HepG2 (cell line): Measurements from ENCODE around the gene NDE1. TPM values are rescaled to one million over a fixed set of nuclear protein-coding genes. Genes with fewer than 3 reads are reported as not detected.

Experiments
- CENPX ChIP-seq: sonication (generic); formaldehyde crosslinking; IDR thresholded peaks from 2 replicates; pipeline ENCODE4 v1.9.0; 2021; ENCODE audit warnings: mild to moderate bottlenecking, missing genetic modification reagents, moderate library complexity
- CREB1 ChIP-seq, 2 experiments: fragments of 450-650 bp in 1 of 2; IDR thresholded peaks; 2 replicates each; pipeline ENCODE4 v1.6.1; 2016 to 2017; ENCODE audit warnings: control low read depth in 1 of 2, mild to moderate bottlenecking in 1 of 2, missing compliant biosample characterization in 1 of 2, missing genetic modification characterization in 1 of 2
- EED ChIP-seq: sonication (generic); formaldehyde crosslinking; IDR thresholded peaks from 2 replicates; pipeline ENCODE4 v1.5.0; 2020; ENCODE audit warnings: mild to moderate bottlenecking, missing genetic modification reagents
- GATA4 ChIP-seq: sonication (generic); IDR thresholded peaks from 2 replicates; pipeline ENCODE4 v1.6.1; 2016; ENCODE audit warnings: antibody characterized with exemption, low read depth, borderline replicate concordance
- IRF2 ChIP-seq: IDR thresholded peaks from 2 replicates; pipeline ENCODE4 v1.6.1; 2018; ENCODE audit warnings: missing genetic modification reagents, missing compliant biosample characterization
- MAF1 ChIP-seq: sonication (generic); formaldehyde crosslinking; IDR thresholded peaks from 2 replicates; pipeline ENCODE4 v1.5.0; 2020; ENCODE audit warnings: missing genetic modification reagents, borderline replicate concordance
- MTA3 ChIP-seq: sonication (generic); formaldehyde crosslinking; IDR thresholded peaks from 2 replicates; pipeline ENCODE4 v1.4.0; 2020; ENCODE audit warnings: missing genetic modification reagents
- NFKB2 ChIP-seq: sonication (generic); formaldehyde crosslinking; IDR thresholded peaks from 2 replicates; pipeline ENCODE4 v1.4.0; 2020; ENCODE audit warnings: missing genetic modification reagents, borderline replicate concordance
- PAWR ChIP-seq: sonication (generic); formaldehyde crosslinking; IDR thresholded peaks from 2 replicates; pipeline ENCODE4 v1.4.0; 2020; ENCODE audit warnings: missing genetic modification reagents, mild to moderate bottlenecking, borderline replicate concordance
- PHB2 ChIP-seq: fragments of 450-650 bp; IDR thresholded peaks from 2 replicates; pipeline ENCODE4 v1.6.1; 2018; ENCODE audit not compliant: partially characterized antibody
- SALL2 ChIP-seq: sonication (generic); formaldehyde crosslinking; IDR thresholded peaks from 2 replicates; pipeline ENCODE4 v1.8.1; 2023; ENCODE audit warnings: mild to moderate bottlenecking, missing genetic modification reagents, inconsistent platforms
- SMAD9 ChIP-seq: sonication (generic); formaldehyde crosslinking; IDR thresholded peaks from 2 replicates; pipeline ENCODE4 v1.5.1; 2020; ENCODE audit warnings: mild to moderate bottlenecking, missing genetic modification reagents
- SP5 ChIP-seq: IDR thresholded peaks from 2 replicates; pipeline ENCODE4 v1.6.1; 2016; ENCODE audit warnings: low read depth, borderline replicate concordance
- TBX3 ChIP-seq: fragments of 450-650 bp; IDR thresholded peaks from 2 replicates; pipeline ENCODE4 v1.6.1; 2017; ENCODE audit warnings: antibody characterized with exemption, mild to moderate bottlenecking, inconsistent platforms, borderline replicate concordance
- TCF12 ChIP-seq, 2 experiments: fragments of 450-650 bp in 1 of 2; sonication (generic) in 1 of 2; formaldehyde crosslinking in 1 of 2; IDR thresholded peaks; 2 replicates each; pipeline versions ENCODE4 v1.6.1 to v1.8.0; 2017 to 2022; ENCODE audit warnings: antibody characterized with exemption in 1 of 2, mild to moderate bottlenecking in 1 of 2, missing genetic modification reagents in 1 of 2, moderate library complexity in 1 of 2
- ZBTB1 ChIP-seq: sonication (generic); formaldehyde crosslinking; IDR thresholded peaks from 2 replicates; pipeline ENCODE4 v1.4.0; 2020; ENCODE audit warnings: missing genetic modification reagents, borderline replicate concordance
- ZNF546 ChIP-seq: sonication (generic); formaldehyde crosslinking; conservative IDR thresholded peaks from 2 replicates; pipeline ENCODE4 v1.8.1; 2023; ENCODE audit warnings: mild to moderate bottlenecking, missing genetic modification reagents
- ZNF563 ChIP-seq: sonication (generic); formaldehyde crosslinking; IDR thresholded peaks from 2 replicates; pipeline ENCODE4 v1.8.0; 2022; ENCODE audit warnings: mild to moderate bottlenecking, moderate library complexity, missing genetic modification reagents
- ZNF574 ChIP-seq: sonication (generic); formaldehyde crosslinking; IDR thresholded peaks from 2 replicates; pipeline ENCODE4 v1.4.0; 2020; ENCODE audit warnings: missing genetic modification reagents
- ZNF660 ChIP-seq: sonication (generic); formaldehyde crosslinking; IDR thresholded peaks from 2 replicates; pipeline ENCODE4 v1.5.1; 2020; ENCODE audit warnings: mild to moderate bottlenecking, low read depth, missing genetic modification reagents, borderline replicate concordance
- ZNF816 ChIP-seq: sonication (generic); formaldehyde crosslinking; IDR thresholded peaks from 2 replicates; pipeline ENCODE4 v1.8.0; 2022; ENCODE audit warnings: missing genetic modification reagents, mild to moderate bottlenecking, borderline replicate concordance
- polyA plus RNA-seq, 8 experiments: library from polyadenylated mRNA; depleted of rRNA in 3 of 8; stranded (reverse) in 7 of 8; unstranded in 1 of 8; fragments of >200 nt; fragmentation: Illumina TruSeq in 4 of 8; extraction: Trizol in 4 of 8; gene quantifications; 2 replicates each; pipeline versions ENCODE4 v1.2.1 to v1.2.3, GENCODE V29; 2011 to 2016; ENCODE audit warnings: low read depth in 4 of 8, missing spikeins in 1 of 8, mixed read lengths in 1 of 8; ENCODE audit not compliant: insufficient read depth in 1 of 8
- total RNA-seq, 5 experiments: library from RNA; depleted of rRNA; stranded (reverse); fragments of >200 nt; fragmentation: Illumina TruSeq; extraction: Trizol; gene quantifications; 2 replicates each; pipeline ENCODE4 v1.2.3, GENCODE V29; 2016; ENCODE audit warnings: low read depth in 1 of 5
- TF ChIP-seq, protein P1 (sequence below): sonication (generic); formaldehyde crosslinking; IDR thresholded peaks from 2 replicates; pipeline ENCODE4 v1.4.0; 2020; ENCODE audit warnings: missing genetic modification reagents, borderline replicate concordance

NDE1 gene
- total and polyA plus RNA-seq, 2 of the 13 experiments (the other 11 are each of a cell fraction or from before 2014, with no cell fraction given) = 40.9 to 72.5 TPM

DNA sequence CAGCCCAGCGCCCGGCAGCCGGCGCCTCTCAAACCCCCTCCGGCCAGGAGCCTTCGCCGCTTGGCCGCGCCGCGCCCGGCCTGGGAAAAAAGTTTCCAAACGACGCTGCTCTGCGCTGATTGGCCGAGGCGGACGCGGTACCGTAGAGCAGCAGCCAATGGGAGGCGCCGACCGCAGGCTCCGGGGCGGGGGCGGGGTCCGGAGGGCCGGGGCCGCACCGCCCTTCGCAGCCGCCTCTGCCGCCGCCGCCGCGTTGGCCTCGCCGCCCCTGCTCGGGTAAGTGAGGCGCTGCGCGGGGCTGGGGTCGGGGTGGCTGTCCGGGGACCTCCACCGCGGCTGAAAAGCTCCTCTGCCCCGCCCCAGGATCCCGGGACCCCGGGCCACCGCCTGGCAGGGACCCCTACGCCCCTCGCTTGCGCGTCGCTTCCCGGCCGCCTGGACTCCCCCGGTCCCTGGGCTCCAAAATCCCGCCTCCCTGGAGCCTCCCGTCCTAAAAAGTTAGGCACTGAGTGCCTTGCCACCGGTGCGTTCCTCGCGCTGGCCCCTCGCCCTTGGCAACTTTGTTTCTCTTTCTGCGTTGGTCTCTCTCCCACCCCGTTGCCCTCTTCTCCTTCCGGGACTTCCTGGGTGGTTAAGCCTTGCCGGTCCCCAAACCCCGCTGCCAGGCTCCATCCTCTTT lies at the start of gene NDE1 (continued):
- TF ChIP-seq ZNF574 (CRISPR knock-in tag) = peak; percentile 73
- no peak for TF ChIP-seq MTA3 (CRISPR knock-in tag)
- TF ChIP-seq NFKB2 (CRISPR knock-in tag) = peak; percentile 96; the same call in 1 of the 2 replicates
- no peak for TF ChIP-seq CENPX
- TF ChIP-seq MAF1 (CRISPR knock-in tag) = no peak; the same call in 1 of the 2 replicates
- 0 out of 2 replicates have a peak, but pooled peaks have one; percentile 50 for TF ChIP-seq EED (CRISPR knock-in tag)
- TF ChIP-seq TBX3 = no peak
- peak; percentile 61; the same call in 1 of the 2 replicates for TF ChIP-seq IRF2 (CRISPR knock-in tag)
- TF ChIP-seq ZNF563 (CRISPR knock-in tag) = peak; percentile 88; the same call in 1 of the 2 replicates
- TF ChIP-seq GATA4 = no peak
- no peak for TF ChIP-seq ZBTB1 (CRISPR knock-in tag)
- TF ChIP-seq ZNF546 (CRISPR knock-in tag) = peak; percentile 79; the same call in 1 of the 2 replicates
- no peak for TF ChIP-seq ZNF660 (CRISPR knock-in tag)
- peak; percentile 69; the same call in 1 of the 2 replicates for TF ChIP-seq SALL2 (CRISPR knock-in tag)
- no peak for TF ChIP-seq PHB2
- peak; percentile 36; the same call in 1 of the 2 replicates for TF ChIP-seq SP5
- TF ChIP-seq CREB1 (IDR thresholded peaks at IDR 0.05) = peak; percentile 17; the same call in 1 of the 2 replicates
- TF ChIP-seq CREB1 (CRISPR knock-in tag; IDR thresholded peaks at IDR 0.05) = no peak
- TF ChIP-seq ZNF816 (CRISPR knock-in tag) = peak; percentile 96
- TF ChIP-seq, protein P1, sequence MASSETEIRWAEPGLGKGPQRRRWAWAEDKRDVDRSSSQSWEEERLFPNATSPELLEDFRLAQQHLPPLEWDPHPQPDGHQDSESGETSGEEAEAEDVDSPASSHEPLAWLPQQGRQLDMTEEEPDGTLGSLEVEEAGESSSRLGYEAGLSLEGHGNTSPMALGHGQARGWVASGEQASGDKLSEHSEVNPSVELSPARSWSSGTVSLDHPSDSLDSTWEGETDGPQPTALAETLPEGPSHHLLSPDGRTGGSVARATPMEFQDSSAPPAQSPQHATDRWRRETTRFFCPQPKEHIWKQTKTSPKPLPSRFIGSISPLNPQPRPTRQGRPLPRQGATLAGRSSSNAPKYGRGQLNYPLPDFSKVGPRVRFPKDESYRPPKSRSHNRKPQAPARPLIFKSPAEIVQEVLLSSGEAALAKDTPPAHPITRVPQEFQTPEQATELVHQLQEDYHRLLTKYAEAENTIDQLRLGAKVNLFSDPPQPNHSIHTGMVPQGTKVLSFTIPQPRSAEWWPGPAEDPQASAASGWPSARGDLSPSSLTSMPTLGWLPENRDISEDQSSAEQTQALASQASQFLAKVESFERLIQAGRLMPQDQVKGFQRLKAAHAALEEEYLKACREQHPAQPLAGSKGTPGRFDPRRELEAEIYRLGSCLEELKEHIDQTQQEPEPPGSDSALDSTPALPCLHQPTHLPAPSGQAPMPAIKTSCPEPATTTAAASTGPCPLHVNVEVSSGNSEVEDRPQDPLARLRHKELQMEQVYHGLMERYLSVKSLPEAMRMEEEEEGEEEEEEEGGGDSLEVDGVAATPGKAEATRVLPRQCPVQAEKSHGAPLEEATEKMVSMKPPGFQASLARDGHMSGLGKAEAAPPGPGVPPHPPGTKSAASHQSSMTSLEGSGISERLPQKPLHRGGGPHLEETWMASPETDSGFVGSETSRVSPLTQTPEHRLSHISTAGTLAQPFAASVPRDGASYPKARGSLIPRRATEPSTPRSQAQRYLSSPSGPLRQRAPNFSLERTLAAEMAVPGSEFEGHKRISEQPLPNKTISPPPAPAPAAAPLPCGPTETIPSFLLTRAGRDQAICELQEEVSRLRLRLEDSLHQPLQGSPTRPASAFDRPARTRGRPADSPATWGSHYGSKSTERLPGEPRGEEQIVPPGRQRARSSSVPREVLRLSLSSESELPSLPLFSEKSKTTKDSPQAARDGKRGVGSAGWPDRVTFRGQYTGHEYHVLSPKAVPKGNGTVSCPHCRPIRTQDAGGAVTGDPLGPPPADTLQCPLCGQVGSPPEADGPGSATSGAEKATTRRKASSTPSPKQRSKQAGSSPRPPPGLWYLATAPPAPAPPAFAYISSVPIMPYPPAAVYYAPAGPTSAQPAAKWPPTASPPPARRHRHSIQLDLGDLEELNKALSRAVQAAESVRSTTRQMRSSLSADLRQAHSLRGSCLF (CRISPR knock-in tag) = no peak
- TF ChIP-seq TCF12 (IDR thresholded peaks at IDR 0.05) = no peak
- TF ChIP-seq TCF12 (CRISPR knock-in tag; IDR thresholded peaks at IDR 0.05) = no peak; the same call in 1 of the 2 replicates
- no peak; the same call in 1 of the 2 replicates for TF ChIP-seq PAWR (CRISPR knock-in tag)
- no peak; the same call in 1 of the 2 replicates for TF ChIP-seq SMAD9 (CRISPR knock-in tag)
